Activated T-cell treated with anti-CD3 and anti-CD28 coated beads, Interleukin-2, amount 50 U/mL, for 24 hours (primary cell): ENCODE measurements around the gene GGTLC2.
A peak's percentile ranks its signal among the peaks of the same experiment; 100 is the strongest.
"Not testable (repeated sequence)": the region's sequence is repeated elsewhere in the genome, so short reads cannot be mapped to it uniquely, and the experiment has no call there.

ENCODE experiments used
- DNase-seq: peaks from one replicate; pipeline ENCODE4 v3.0.0-alpha.2; 2020
- H3K27ac Mint-ChIP-seq: 2 replicates; pipeline ENCODE4 v1.8.0; 2020; ENCODE audit warnings: mild to moderate bottlenecking, mixed read lengths
- H3K27me3 Mint-ChIP-seq: 2 replicates; pipeline ENCODE4 v1.8.0; 2020; ENCODE audit warnings: mixed read lengths
- H3K36me3 Mint-ChIP-seq: 2 replicates; pipeline ENCODE4 v1.8.0; 2020; ENCODE audit warnings: low read depth, mixed read lengths
- H3K4me1 Mint-ChIP-seq: 2 replicates; pipeline ENCODE4 v1.8.0; 2020; ENCODE audit warnings: low read depth, mixed read lengths
- H3K4me3 Mint-ChIP-seq: 2 replicates; pipeline ENCODE4 v1.8.0; 2020; ENCODE audit warnings: mild to moderate bottlenecking, moderate library complexity, mixed read lengths
- H3K9me3 Mint-ChIP-seq: 2 replicates; pipeline ENCODE4 v1.8.0; 2020; ENCODE audit warnings: mixed read lengths

Gene GGTLC2

DNA sequence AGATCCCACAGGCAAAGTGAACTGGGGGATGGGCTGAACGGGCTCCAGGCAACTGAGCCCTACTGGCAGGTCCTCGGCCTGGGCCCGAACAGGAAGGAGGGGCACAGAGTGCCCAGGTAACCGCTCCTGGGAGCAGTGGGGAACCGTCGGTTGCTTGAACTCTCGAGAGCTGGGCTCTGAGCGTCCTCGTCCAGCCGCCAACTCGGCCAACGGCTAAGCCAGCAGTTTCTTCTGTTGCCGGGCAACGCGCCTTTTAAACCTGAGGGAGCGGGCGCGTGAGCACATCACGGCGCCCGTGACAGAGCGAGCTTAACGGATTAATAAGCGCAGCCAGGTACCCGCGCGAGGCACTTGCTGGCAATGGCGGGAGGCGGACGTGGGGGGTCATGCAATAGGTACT lies at the start of gene GGTLC2:
GGTLC2 (plus strand) TSS at position 301 of the 400 bp plus-strand sequence. CDS start 1,732 bp downstream, outside the sequence.
- H3K27ac Mint-ChIP-seq, H3K36me3 Mint-ChIP-seq, H3K4me1 Mint-ChIP-seq, H3K9me3 Mint-ChIP-seq, DNase-seq, H3K4me3 Mint-ChIP-seq, H3K27me3 Mint-ChIP-seq: not testable (repeated sequence)

GRCh38 chr22:22595001-22595835 lies 49.2 kb upstream of the GGTLC2 start:
- H3K27me3 Mint-ChIP-seq = peaks cover 10% of the 10 kb centered on the region
- peaks cover 2% of the 10 kb centered on the region for H3K4me1 Mint-ChIP-seq
- no peak overlapping the region for H3K27ac Mint-ChIP-seq
- H3K4me3 Mint-ChIP-seq = no peak overlapping the region
- no peak for DNase-seq
- H3K36me3 Mint-ChIP-seq = no peaks in the 10 kb centered on the region
- no peaks in the 10 kb centered on the region for H3K9me3 Mint-ChIP-seq

DNA sequence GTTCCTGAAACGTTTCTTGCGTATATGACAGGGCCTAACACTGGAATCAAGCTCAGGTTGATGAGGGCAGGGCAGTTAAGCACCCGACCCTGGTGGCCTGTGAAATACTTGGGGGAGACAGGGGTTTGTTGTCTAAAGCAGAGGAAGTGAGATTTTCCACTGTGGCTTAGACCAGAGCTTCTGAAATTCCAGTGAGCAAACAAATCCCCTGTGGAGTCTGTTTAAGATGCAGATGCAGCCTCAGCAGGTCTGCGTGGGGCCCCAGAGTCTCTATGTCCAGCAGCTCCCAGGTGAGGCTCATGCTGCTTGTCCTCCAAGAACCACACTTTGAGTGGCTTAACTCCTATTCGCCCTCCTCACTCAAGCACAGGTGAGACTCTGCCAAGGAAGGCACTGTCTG lies 46.3 kb upstream of the GGTLC2 start:
- H3K36me3 Mint-ChIP-seq = no peaks in the 10 kb centered on the region
- no peak overlapping the region for H3K4me3 Mint-ChIP-seq
- peaks cover 2% of the 10 kb centered on the region for H3K27me3 Mint-ChIP-seq
- no peak for DNase-seq
- no peak overlapping the region for H3K27ac Mint-ChIP-seq
- H3K9me3 Mint-ChIP-seq = no peaks in the 10 kb centered on the region
- peaks cover 2% of the 10 kb centered on the region for H3K4me1 Mint-ChIP-seq

DNA sequence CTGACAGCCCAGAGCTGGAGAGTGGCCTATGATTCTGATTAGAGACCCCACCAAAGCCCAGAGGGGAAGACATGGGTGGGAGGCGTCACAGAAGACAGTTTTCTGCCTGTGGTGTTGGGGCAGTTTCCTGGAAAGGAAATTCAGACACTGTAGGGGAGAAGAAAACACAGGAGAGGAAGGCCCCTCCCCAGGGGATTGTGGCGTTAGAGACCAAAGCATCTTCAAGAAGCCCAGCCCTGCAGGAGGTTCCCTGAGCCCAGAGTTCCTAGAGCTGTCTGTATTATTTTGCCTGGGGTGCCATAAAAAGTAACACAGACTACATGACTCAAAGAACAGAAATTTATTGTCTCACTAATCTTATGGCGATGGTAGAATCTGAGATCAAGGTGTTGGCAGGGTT lies 45.2 kb upstream of the GGTLC2 start:
- no peak overlapping the region for H3K4me3 Mint-ChIP-seq
- H3K27ac Mint-ChIP-seq = no peak overlapping the region
- no peak for DNase-seq
- H3K9me3 Mint-ChIP-seq = no peaks in the 10 kb centered on the region
- peaks cover under 1% of the 10 kb centered on the region for H3K4me1 Mint-ChIP-seq
- no peaks in the 10 kb centered on the region for H3K27me3 Mint-ChIP-seq
- H3K36me3 Mint-ChIP-seq = no peaks in the 10 kb centered on the region

GRCh38 chr22:22600531-22601261 lies 43.7 kb upstream of the GGTLC2 start:
- no peak overlapping the region for H3K27ac Mint-ChIP-seq
- no peaks in the 10 kb centered on the region for H3K9me3 Mint-ChIP-seq
- no peaks in the 10 kb centered on the region for H3K27me3 Mint-ChIP-seq
- H3K4me1 Mint-ChIP-seq = no peaks in the 10 kb centered on the region
- H3K4me3 Mint-ChIP-seq = no peak overlapping the region
- no peak for DNase-seq
- H3K36me3 Mint-ChIP-seq = no peaks in the 10 kb centered on the region

GRCh38 chr22:22603470-22603947 lies 40.9 kb upstream of the GGTLC2 start:
- Mint-ChIP-seq H3K9me3 (no peaks in the 10 kb centered on the region), H3K4me3 (no peak overlapping the region), H3K4me1 (peaks cover 3% of the 10 kb centered on the region), H3K36me3 (no peaks in the 10 kb centered on the region), H3K27me3 (no peaks in the 10 kb centered on the region), H3K27ac (no peak overlapping the region)
- no peak for DNase-seq

DNA sequence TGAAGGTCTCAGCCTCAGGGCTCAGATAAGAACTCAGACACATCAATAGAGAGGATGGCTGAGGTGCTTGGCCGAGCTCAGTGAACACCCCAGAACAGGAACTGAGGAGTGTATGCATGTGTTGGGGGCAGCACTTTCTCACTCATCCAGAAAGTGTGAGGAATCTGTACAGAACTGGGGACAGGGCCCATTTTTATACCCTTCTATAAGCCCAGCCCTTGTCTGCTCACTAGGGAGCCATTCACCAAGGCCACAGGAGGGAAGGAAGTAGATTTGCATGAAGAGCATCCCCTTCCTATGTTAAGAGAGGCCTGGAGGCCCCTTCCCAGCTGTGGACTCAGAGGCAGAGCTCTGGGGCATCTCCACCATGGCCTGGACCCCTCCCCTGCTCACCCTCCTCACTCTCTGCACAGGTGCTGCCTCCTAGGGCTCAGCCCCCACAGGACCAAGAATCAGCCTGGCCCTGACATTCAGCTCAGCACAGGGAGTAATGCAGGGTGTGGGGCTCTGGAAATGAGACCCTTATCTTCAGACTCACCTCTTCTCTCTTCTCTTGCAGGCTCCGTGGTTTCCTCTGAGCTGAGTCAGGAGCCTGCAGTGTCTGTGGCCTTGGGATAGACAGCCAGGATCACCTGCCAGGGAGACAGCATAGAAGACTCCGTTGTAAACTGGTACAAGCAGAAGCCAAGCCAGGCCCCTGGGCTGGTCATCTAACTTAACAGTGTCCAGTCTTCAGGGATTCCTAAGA lies 39.9 kb upstream of the GGTLC2 start:
- Mint-ChIP-seq H3K4me1 (peaks cover 3% of the 10 kb centered on the region), H3K4me3 (no peak overlapping the region), H3K36me3 (no peaks in the 10 kb centered on the region), H3K27me3 (peaks cover 1% of the 10 kb centered on the region), H3K27ac (no peak overlapping the region), H3K9me3 (no peaks in the 10 kb centered on the region)
- no peak for DNase-seq

- H3K4me1 Mint-ChIP-seq = peaks cover 3% of the 10 kb centered on the region
- DNase-seq = no peak
- no peaks in the 10 kb centered on the region for H3K9me3 Mint-ChIP-seq
- H3K27ac Mint-ChIP-seq = no peak overlapping the region
- H3K4me3 Mint-ChIP-seq = no peak overlapping the region
- peaks cover 2% of the 10 kb centered on the region for H3K27me3 Mint-ChIP-seq
- no peaks in the 10 kb centered on the region for H3K36me3 Mint-ChIP-seq
Measured at GRCh38 chr22:22605074-22605404, 39.4 kb upstream of the GGTLC2 start.

DNA sequence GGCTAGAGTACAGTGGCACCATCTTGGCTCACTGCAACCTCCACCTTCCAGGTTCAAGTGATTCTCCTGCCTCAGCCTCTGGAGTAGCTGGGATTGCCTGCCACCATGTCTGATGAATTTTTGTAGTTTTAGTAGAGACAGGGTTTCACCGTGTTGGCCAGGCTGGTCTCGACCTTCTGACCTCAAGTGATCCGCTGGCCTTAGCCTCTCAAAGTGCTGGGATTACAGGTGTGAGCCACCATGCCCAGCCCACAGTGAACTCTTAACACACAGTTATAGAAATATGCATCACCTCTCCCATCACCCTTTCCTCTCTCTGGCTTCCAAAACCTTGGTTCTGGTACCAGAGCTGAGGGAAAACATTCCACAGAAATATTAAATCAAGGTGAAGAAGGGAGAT lies 36.4 kb upstream of the GGTLC2 start:
- not testable (repeated sequence) for H3K36me3 Mint-ChIP-seq, H3K27ac Mint-ChIP-seq, H3K4me1 Mint-ChIP-seq, DNase-seq, H3K9me3 Mint-ChIP-seq, H3K27me3 Mint-ChIP-seq, H3K4me3 Mint-ChIP-seq

DNA sequence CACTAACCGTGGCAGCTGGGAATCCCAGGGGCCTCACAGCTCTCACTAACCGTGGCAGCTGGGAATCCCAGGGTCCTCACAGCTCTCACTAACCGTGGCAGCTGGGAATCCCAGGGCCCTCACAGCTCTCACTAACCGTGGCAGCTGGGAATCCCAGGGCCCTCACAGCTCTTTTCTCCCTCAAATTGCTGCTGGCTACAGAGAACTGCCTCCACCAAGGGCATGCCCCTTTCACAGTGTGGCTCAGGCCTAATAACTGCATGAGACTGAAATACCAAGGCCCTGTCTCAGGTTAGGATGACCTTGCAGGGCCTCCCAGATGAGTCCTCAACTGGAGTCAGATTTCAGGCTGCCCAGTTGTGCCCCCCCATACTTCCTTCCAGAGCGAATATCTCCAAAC lies 35.1 kb upstream of the GGTLC2 start:
- Mint-ChIP-seq H3K36me3 (no peaks in the 10 kb centered on the region), H3K4me3 (no peak overlapping the region), H3K4me1 (peaks cover 3% of the 10 kb centered on the region), H3K9me3 (no peaks in the 10 kb centered on the region), H3K27ac (no peak overlapping the region), H3K27me3 (peaks cover 2% of the 10 kb centered on the region)
- no peak for DNase-seq

DNA sequence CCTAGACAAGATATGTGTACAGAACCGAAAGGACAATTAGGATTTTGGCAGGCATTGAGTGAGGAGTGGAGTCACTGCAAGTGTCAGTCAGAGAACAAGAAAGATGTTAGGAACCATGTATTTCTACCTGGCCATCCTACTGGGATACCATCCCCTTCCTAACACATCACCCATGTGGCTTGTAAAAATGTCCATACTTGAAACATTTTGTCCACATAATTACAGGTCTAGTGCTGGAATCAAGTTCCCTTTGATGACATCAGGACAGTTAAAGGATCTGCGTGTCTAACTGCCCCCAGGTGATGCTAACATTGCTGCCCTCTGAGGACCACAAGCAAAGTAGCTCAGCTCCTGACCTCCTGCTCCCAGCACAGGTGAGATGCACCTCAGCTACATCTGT lies 31.9 kb upstream of the GGTLC2 start:
- H3K36me3 Mint-ChIP-seq = no peaks in the 10 kb centered on the region
- no peak for DNase-seq
- H3K27me3 Mint-ChIP-seq = peaks cover 10% of the 10 kb centered on the region
- peaks cover 12% of the 10 kb centered on the region for H3K4me1 Mint-ChIP-seq
- no peaks in the 10 kb centered on the region for H3K9me3 Mint-ChIP-seq
- H3K27ac Mint-ChIP-seq = no peak overlapping the region
- H3K4me3 Mint-ChIP-seq = no peak overlapping the region

DNA sequence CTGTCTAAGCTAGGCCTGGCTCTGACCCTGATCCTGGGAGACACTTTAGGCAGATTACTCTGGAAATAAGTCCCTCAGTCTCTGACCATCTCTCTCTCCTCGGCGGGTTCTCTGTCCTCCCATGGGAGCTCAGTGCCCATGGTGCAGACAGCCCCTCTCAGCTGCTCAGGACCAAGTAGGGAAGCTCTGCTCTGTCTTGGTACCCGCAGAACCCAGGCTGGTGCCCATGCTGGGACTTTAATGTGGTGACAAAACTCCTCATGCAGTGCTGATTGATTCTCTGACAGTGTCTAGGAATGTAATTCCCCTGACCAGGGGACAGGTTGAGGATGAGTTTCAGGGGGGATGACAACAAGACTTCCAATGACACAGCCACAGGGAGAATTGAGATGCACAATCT lies 30.3 kb upstream of the GGTLC2 start:
- Mint-ChIP-seq H3K4me3 (no peak overlapping the region), H3K9me3 (no peaks in the 10 kb centered on the region), H3K27ac (no peak overlapping the region), H3K36me3 (no peaks in the 10 kb centered on the region), H3K27me3 (peaks cover 10% of the 10 kb centered on the region), H3K4me1 (peaks cover 12% of the 10 kb centered on the region)
- DNase-seq = no peak

- Mint-ChIP-seq H3K36me3 (no peaks in the 10 kb centered on the region), H3K9me3 (no peaks in the 10 kb centered on the region), H3K27me3 (peaks cover 8% of the 10 kb centered on the region), H3K27ac (no peak overlapping the region), H3K4me3 (no peak overlapping the region), H3K4me1 (peaks cover 12% of the 10 kb centered on the region)
- peak; percentile 35 for DNase-seq
Measured at GRCh38 chr22:22616636-22617035, 27.8 kb upstream of the GGTLC2 start.

- Mint-ChIP-seq H3K27ac (no peak overlapping the region), H3K36me3 (no peaks in the 10 kb centered on the region), H3K9me3 (no peaks in the 10 kb centered on the region), H3K4me1 (peaks cover 12% of the 10 kb centered on the region), H3K4me3 (no peak overlapping the region), H3K27me3 (peaks cover 8% of the 10 kb centered on the region)
- DNase-seq = no peak
Measured at GRCh38 chr22:22618448-22618847, 26.0 kb upstream of the GGTLC2 start.

DNA sequence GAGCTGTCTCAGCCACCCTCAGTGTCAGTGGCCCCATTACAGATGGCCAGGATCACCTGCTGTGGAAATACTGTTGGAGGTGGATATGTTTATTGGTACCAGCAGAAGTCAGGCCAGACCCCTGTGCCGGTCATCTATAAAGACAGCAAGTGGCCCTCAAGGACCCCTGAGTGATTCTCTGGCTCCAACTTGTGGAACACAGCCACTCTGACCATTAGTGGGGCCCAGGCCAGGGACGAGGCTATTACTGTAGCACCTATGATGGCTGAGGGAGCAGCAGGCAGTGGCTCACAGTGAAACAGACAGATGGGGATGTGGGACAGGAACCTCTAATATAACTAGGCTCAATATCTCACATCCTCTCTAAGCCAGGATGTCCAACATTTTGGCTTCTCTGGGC lies 25.5 kb upstream of the GGTLC2 start:
- Mint-ChIP-seq H3K27me3 (peaks cover 8% of the 10 kb centered on the region), H3K9me3 (no peaks in the 10 kb centered on the region), H3K4me3 (no peak overlapping the region), H3K27ac (no peak overlapping the region), H3K36me3 (no peaks in the 10 kb centered on the region), H3K4me1 (peaks cover 12% of the 10 kb centered on the region)
- no peak for DNase-seq
